Measurements from ENCODE around the gene DYNC1LI2.

Gene DYNC1LI2

GRCh38 chr16:66695935-66696668 is 55.3 kb downstream of the DYNC1LI2 start:
- no peak for TF ChIP-seq EZH2 (optimal IDR thresholded peaks at IDR 0.05; ENCODE audit: low read depth, low read length)
- TF ChIP-seq EZH2phosphoT487 (IDR thresholded peaks at IDR 0.05; ENCODE audit: low read length) = no peak
- no peak for TF ChIP-seq CTCF (IDR thresholded peaks at IDR 0.05; ENCODE audit: low read length)
- no peaks in the 10 kb centered on the region for H3K27me3 ChIP-seq (replicated peaks; ENCODE audit: insufficient read depth, low read length)
- H3F3A ChIP-seq (ENCODE audit: insufficient read depth, low read length) = no peaks in the 10 kb centered on the region
- peaks cover 43% of the 10 kb centered on the region for H3K79me2 ChIP-seq (ENCODE audit: low read length)
- H4K20me1 ChIP-seq (ENCODE audit: insufficient read depth, low read length) = no peaks in the 10 kb centered on the region
- peak overlapping the region; percentile 80 for H3K4me2 ChIP-seq (ENCODE audit: low read depth, low read length)
- no peak overlapping the region for H3K27ac ChIP-seq (ENCODE audit: low read length)
- peak overlapping the region; percentile 79 for H2AFZ ChIP-seq (ENCODE audit: low read length)
- peak; percentile 67 for DNase-seq
- peak overlapping the region; percentile 75 for H3K9ac ChIP-seq (ENCODE audit: low read length)
- no peaks in the 10 kb centered on the region for H3K36me3 ChIP-seq (replicated peaks; ENCODE audit: insufficient read depth, low read length)
- H3K4me1 ChIP-seq (ENCODE audit: low read length) = peaks cover 9% of the 10 kb centered on the region
- H3K9me2 ChIP-seq (replicated peaks; ENCODE audit: insufficient read depth, low read length) = no peaks in the 10 kb centered on the region
- H3K9me3 ChIP-seq (replicated peaks; ENCODE audit: insufficient read depth, low read length) = no peaks in the 10 kb centered on the region
- peak overlapping the region; percentile 87 for H3K4me3 ChIP-seq (ENCODE audit: low read length)

- Histone ChIP-seq H3K36me3 (replicated peaks; ENCODE audit: insufficient read depth, low read length) (no peaks in the 10 kb centered on the region), H3F3A (ENCODE audit: insufficient read depth, low read length) (no peaks in the 10 kb centered on the region), H3K9me3 (replicated peaks; ENCODE audit: insufficient read depth, low read length) (no peaks in the 10 kb centered on the region), H3K4me1 (ENCODE audit: low read length) (0 out of 2 replicates have a peak, but pooled peaks cover 6% of the 10 kb centered on the region), H4K20me1 (ENCODE audit: insufficient read depth, low read length) (no peaks in the 10 kb centered on the region), H2AFZ (ENCODE audit: low read length) (peak overlapping the region; percentile 79), H3K27ac (ENCODE audit: low read length) (no peak overlapping the region), H3K9me2 (replicated peaks; ENCODE audit: insufficient read depth, low read length) (no peaks in the 10 kb centered on the region), H3K79me2 (ENCODE audit: low read length) (peaks cover 47% of the 10 kb centered on the region), H3K4me2 (ENCODE audit: low read depth, low read length) (peak overlapping the region; percentile 80), H3K27me3 (replicated peaks; ENCODE audit: insufficient read depth, low read length) (no peaks in the 10 kb centered on the region), H3K4me3 (ENCODE audit: low read length) (peak overlapping the region; percentile 87), H3K9ac (ENCODE audit: low read length) (peak overlapping the region; percentile 75)
- TF ChIP-seq CTCF (IDR thresholded peaks at IDR 0.05; ENCODE audit: low read length) = no peak
- no peak for TF ChIP-seq EZH2 (optimal IDR thresholded peaks at IDR 0.05; ENCODE audit: low read depth, low read length)
- no peak for TF ChIP-seq EZH2phosphoT487 (IDR thresholded peaks at IDR 0.05; ENCODE audit: low read length)
- no peak for DNase-seq
These were observed 55.9 kb downstream of the DYNC1LI2 start for GRCh38 chr16:66695471-66695934.

- no peak overlapping the region for H3K4me2 ChIP-seq (ENCODE audit: low read depth, low read length)
- H3K9me3 ChIP-seq (replicated peaks; ENCODE audit: insufficient read depth, low read length) = no peaks in the 10 kb centered on the region
- H3K36me3 ChIP-seq (replicated peaks; ENCODE audit: insufficient read depth, low read length) = no peaks in the 10 kb centered on the region
- 0 out of 2 replicates have a peak, but pooled peaks cover 6% of the 10 kb centered on the region for H3K4me1 ChIP-seq (ENCODE audit: low read length)
- DNase-seq = no peak
- H3K27me3 ChIP-seq (replicated peaks; ENCODE audit: insufficient read depth, low read length) = no peaks in the 10 kb centered on the region
- no peak overlapping the region for H3K9ac ChIP-seq (ENCODE audit: low read length)
- H3K4me3 ChIP-seq (ENCODE audit: low read length) = no peak overlapping the region
- H3K9me2 ChIP-seq (replicated peaks; ENCODE audit: insufficient read depth, low read length) = no peaks in the 10 kb centered on the region
- no peaks in the 10 kb centered on the region for H4K20me1 ChIP-seq (ENCODE audit: insufficient read depth, low read length)
- TF ChIP-seq CTCF (IDR thresholded peaks at IDR 0.05; ENCODE audit: low read length) = no peak
- TF ChIP-seq EZH2 (optimal IDR thresholded peaks at IDR 0.05; ENCODE audit: low read depth, low read length) = no peak
- no peak for TF ChIP-seq EZH2phosphoT487 (IDR thresholded peaks at IDR 0.05; ENCODE audit: low read length)
- no peak overlapping the region for H3K27ac ChIP-seq (ENCODE audit: low read length)
- H3F3A ChIP-seq (ENCODE audit: insufficient read depth, low read length) = no peaks in the 10 kb centered on the region
- no peak overlapping the region for H2AFZ ChIP-seq (ENCODE audit: low read length)
- H3K79me2 ChIP-seq (ENCODE audit: low read length) = peaks cover 59% of the 10 kb centered on the region
These were observed 58.3 kb downstream of the DYNC1LI2 start for GRCh38 chr16:66693149-66693548.

Data from MM.1S (cell line).